EL (cell line): ENCODE measurements around the gene SPTAN1.
A peak's percentile ranks its signal among the peaks of the same experiment; 100 is the strongest.
"Not testable (repeated sequence)": the region's sequence is repeated elsewhere in the genome, so short reads cannot be mapped to it uniquely, and the experiment has no call there.

ENCODE experiments used
- DNase-seq: peaks from one replicate; pipeline ENCODE4 v3.0.0-alpha.2; 2016

The SPTAN1 gene

GRCh38 chr9:128553728-128554127 is 1.3 kb downstream of the SPTAN1 start:
- peak; percentile 66 for DNase-seq

- peak; percentile 95 for DNase-seq
These were observed 1.9 kb downstream of the SPTAN1 start for GRCh38 chr9:128554155-128554862.

- peak; percentile 86 for DNase-seq
These were observed 2.9 kb downstream of the SPTAN1 start for GRCh38 chr9:128555180-128555721.

GRCh38 chr9:128556276-128556675 is 3.9 kb downstream of the SPTAN1 start:
- no peak for DNase-seq

- DNase-seq = no peak
These were observed 4.7 kb downstream of the SPTAN1 start for GRCh38 chr9:128556926-128557634.

GRCh38 chr9:128558431-128559310 is 6.3 kb downstream of the SPTAN1 start:
- DNase-seq = peak; percentile 89

GRCh38 chr9:128565578-128565977 is 13.2 kb downstream of the SPTAN1 start:
- no peak for DNase-seq

DNA sequence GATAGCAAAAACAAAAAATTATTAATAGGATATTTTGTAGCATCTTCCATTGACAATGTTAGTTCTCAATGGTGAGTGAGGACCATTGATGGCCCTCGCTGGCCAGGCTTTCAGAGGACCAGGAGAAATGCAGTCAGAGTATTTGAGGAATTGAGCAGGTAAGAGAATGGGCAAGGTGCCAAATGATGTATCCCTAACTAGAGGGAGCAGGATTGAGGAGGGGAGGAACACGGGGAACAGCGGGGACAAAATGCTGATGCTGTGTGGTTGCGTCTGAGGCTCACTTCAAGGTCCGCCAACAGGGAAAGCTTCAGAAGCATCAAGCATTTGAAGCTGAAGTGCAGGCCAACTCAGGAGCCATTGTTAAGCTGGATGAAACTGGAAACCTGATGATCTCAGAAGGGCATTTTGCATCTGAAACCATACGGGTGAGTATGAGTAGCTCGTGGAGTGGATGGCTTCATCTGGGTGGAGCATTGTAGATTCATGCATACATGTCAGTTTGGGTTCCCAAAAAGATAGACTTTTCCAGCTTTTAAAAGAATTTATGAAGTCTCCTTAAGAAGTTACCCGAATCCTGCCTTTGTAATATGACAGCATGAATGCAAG is 16.2 kb downstream of the SPTAN1 start:
- no peak for DNase-seq

DNA sequence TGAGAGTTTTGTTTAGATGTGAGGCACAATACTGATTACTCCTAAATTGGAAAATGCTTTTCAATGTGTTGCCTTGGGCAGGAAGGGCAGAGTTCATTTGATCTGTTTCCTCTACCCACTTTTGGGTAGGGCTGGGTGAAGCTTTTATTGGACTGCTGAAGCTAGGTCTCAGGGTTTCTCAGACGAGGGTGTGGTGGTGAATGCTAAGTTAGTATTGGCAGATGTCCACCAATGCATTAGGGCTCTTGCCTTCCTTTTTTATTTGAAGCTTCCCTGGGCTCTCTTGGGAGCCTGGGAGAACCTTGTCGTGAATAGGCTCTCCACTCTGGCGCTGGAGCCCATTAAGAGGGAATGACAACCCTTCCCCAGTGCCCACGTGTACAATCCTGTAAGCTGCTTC is 23.1 kb downstream of the SPTAN1 start:
- DNase-seq = peak; percentile 13

- DNase-seq = peak; percentile 14
These were observed 23.5 kb downstream of the SPTAN1 start for GRCh38 chr9:128575916-128576315.

- no peak for DNase-seq
These were observed 24.8 kb downstream of the SPTAN1 start for GRCh38 chr9:128577206-128577605.

GRCh38 chr9:128579194-128579593 is 26.8 kb downstream of the SPTAN1 start:
- no peak for DNase-seq

DNA sequence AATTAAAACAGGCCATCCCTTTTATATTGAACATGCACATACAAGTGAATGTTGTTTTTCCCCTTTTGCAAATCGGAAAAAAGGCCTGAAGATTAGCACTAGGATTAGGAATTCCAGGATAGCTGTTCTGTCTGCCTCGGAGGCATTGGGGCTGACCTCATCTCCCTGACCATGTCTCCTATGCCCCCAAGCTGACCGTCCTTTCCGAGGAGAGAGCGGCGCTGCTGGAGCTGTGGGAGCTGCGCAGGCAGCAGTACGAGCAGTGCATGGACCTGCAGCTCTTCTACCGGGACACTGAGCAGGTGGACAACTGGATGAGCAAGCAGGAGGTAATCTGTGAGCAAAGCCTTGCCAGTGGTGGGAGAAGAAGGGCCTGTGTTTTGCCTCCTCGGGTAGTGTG is 28.3 kb downstream of the SPTAN1 start:
- no peak for DNase-seq

- not testable (repeated sequence) for DNase-seq
These were observed 32.8 kb downstream of the SPTAN1 start for GRCh38 chr9:128585155-128585554.

DNA sequence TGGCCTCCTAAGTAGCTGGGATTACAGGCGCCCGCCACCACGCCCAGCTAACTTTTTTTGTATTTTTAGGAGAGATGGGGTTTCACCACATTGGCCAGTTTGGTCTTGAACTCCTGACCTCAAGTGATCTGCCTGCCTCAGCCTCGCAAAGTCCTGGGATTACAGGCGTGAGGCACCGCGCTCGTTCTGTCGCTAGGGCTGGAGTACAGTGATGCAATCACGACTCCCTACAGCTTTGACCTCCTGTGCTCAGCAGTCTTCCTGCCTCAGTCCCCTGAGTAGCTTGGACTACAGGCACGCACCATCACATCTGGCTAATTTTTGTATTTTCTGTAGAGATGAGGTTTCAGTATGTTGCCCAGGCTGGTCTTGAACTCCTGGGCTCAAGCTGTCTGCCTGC is 34.5 kb downstream of the SPTAN1 start:
- DNase-seq = not testable (repeated sequence)

- no peak for DNase-seq
These were observed 35.1 kb downstream of the SPTAN1 start for GRCh38 chr9:128587453-128587852.

GRCh38 chr9:128588581-128589233 is 36.3 kb downstream of the SPTAN1 start:
- DNase-seq = no peak

- DNase-seq = no peak
These were observed 40.7 kb downstream of the SPTAN1 start for GRCh38 chr9:128593039-128593438.

DNA sequence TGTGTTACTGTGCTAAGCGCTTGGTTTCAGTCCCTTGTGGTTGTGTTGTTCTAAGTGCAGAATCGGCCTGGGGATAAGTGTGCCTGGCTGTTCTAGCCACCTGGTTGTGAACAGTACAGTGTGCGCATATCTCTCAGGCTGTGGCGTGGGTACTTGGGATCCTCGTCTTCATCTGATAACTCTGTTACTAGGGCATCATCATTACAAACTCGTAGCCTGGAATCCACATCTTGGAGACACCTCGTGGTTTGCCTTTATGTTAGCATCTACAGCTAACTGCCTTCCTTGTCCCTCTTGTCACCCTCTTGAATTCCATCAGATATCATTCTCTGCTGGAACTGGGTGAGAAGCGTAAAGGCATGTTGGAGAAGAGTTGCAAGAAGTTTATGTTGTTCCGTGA is 41.5 kb downstream of the SPTAN1 start:
- no peak for DNase-seq

- DNase-seq = no peak
These were observed 43.1 kb downstream of the SPTAN1 start for GRCh38 chr9:128595471-128595870.

GRCh38 chr9:128600099-128600498 is 47.7 kb downstream of the SPTAN1 start:
- no peak for DNase-seq

GRCh38 chr9:128603697-128604096 is 51.3 kb downstream of the SPTAN1 start:
- DNase-seq = no peak
